Measurements from ENCODE around the gene SLC35C1.
"Not testable (repeated sequence)": the region's sequence is repeated elsewhere in the genome, so short reads cannot be mapped to it uniquely, and the experiment has no call there.

Gene SLC35C1

DNA sequence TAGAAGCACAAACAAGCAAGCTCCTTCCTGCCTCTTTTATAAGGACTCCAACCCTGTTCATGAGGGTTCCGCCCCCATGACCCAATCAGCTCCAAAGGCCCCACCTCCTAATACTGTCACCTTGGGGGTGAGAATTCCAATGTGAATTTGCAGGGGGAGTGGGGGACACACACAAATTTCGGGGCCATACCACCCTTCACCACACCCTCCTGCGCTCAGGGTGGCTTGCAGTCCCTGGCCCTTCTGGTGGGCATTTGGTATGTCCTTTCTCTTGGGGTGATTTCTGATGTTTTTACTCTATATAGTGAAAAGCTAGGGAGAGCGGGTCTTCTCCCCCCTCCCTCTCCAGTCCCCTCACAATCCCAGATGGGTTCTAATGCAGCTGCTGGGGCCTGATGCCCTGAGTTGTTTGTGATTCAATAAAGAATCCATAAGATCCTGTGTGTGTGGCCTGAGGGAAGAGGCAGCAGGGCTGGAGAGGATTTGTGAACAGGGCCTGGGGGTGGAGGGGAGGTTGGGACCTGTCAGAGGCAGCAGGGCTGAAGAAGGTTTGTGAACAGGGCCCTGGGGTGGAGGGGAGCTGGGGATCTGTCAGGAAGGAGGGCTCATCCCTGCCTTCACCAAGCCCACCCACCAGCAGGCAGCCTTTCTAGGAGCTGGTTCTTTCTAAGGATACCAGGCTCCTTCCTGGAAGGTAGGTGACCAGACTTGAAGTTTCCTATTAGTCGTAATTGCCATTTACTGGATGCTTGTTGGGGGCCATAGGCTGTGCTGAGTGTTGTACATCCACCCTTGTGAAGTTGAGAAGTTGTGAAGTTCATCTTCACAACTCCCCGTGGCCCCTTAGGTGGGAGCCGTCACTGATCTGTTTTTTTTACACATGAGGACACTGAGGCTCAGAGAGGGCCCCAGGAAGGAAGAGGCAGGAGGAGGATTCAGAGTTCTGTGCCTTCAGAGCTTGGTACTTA, 7.9 kb downstream of the SLC35C1 start:
- CTCF ChIA-PET: no interaction called here
- no peak for TF ChIP-seq ELF4 (IDR thresholded peaks at IDR 0.05)
- TF ChIP-seq ZNF384 (IDR thresholded peaks at IDR 0.05): no peak
- no peak for TF ChIP-seq CTBP1 (IDR thresholded peaks at IDR 0.05; ENCODE audit: borderline replicate concordance)
- TF ChIP-seq ARNT (IDR thresholded peaks at IDR 0.05): no peak
- TF ChIP-seq L3MBTL2 (conservative IDR thresholded peaks at IDR 0.05): no peak
- no peak for TF ChIP-seq BHLHE40 (IDR thresholded peaks at IDR 0.05; ENCODE audit: borderline replicate concordance)
- no peak for TF ChIP-seq LEF1 (IDR thresholded peaks at IDR 0.05; ENCODE audit: borderline replicate concordance)
- POLR2A ChIA-PET: no interaction called here
- DNase-seq (ENCODE audit: extremely low spot score): no peak

DNA sequence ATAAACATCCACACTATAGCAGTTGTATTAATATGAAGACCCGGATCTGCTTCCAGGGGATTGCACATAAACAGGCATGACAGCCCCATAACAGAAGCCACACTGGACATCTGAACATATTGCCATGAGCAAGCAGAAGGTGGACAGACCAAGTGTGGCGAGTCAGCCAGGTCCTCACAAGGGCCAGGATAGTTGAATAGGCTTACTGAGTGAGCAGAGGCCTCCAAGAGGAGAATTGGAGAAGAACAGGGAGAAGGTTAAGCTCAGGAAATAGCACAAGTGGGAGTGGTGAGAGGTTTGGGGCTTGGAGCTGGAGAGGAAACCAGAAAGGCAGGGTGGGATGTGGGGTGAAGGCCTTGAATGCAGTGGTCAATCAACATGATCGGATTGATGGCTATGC, 10.8 kb downstream of the SLC35C1 start:
- ChIA-PET CTCF (interaction anchor here (0.6 kb wide), 1 partner anchor 19 kb away, joined by 3 read pairs; no protein-coding TSS in a partner anchor), POLR2A (no interaction called here)
- TF ChIP-seq LEF1 (IDR thresholded peaks at IDR 0.05; ENCODE audit: borderline replicate concordance): no peak
- no peak for TF ChIP-seq SP1 (IDR thresholded peaks at IDR 0.05)
- TF ChIP-seq TARDBP (IDR thresholded peaks at IDR 0.05): no peak
- TF ChIP-seq SUZ12 (IDR thresholded peaks at IDR 0.05): no peak
- TF ChIP-seq, protein P1, sequence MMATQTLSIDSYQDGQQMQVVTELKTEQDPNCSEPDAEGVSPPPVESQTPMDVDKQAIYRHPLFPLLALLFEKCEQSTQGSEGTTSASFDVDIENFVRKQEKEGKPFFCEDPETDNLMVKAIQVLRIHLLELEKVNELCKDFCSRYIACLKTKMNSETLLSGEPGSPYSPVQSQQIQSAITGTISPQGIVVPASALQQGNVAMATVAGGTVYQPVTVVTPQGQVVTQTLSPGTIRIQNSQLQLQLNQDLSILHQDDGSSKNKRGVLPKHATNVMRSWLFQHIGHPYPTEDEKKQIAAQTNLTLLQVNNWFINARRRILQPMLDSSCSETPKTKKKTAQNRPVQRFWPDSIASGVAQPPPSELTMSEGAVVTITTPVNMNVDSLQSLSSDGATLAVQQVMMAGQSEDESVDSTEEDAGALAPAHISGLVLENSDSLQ (IDR thresholded peaks at IDR 0.05): no peak
- no peak for TF ChIP-seq CTBP1 (IDR thresholded peaks at IDR 0.05; ENCODE audit: borderline replicate concordance)
- peak; percentile 41 for DNase-seq (ENCODE audit: extremely low spot score)

DNA sequence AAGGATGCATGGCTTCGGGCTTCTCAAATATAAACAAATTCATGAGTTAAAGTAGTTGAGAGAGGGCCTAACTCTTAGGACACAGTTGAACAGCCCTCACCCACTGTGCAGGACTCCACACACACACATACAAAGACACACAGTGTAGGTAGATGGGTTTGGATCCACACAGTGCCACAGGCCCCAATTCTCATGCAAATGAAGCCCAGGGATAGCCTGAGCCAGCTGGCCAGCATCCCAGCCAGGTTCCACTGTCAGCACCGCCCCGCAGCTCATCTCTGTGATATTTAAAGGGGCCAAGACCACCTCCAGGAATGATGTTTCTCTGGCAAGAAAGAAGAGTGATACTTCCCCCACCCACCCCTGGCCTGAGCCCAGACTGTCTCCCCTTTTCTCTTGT, 11.7 kb downstream of the SLC35C1 start:
- TF ChIP-seq FOXM1 (IDR thresholded peaks at IDR 0.05; ENCODE audit: borderline replicate concordance): no peak
- TF ChIP-seq, protein P1 (IDR thresholded peaks at IDR 0.05): no peak
- no peak for TF ChIP-seq BHLHE40 (IDR thresholded peaks at IDR 0.05; ENCODE audit: borderline replicate concordance)
- no peak for DNase-seq (ENCODE audit: extremely low spot score)
- ChIA-PET POLR2A (interaction anchor here (2.0 kb wide), 1 partner anchor 11 kb away, joined by 8 read pairs; the partner anchor contains the start of gene SLC35C1), CTCF (no interaction called here)

DNA sequence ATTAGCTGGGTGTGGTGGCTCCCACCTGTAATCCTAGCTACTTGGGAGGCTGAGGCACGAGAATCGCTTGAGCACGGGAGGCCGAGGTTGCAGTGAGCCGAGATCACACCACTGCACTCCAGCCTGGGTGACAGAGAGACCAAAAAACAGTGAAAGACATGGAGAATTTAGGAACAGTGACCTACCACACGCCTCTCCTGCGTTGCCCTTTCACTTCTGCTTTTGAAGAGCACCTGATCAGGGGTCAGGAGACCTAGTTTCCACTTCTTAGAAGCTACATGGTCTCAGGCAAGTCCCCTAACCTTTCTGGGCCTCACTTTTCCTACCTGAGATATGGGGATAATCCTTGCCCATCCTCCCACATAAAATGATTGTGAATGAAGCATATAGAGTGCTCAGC, 12.2 kb downstream of the SLC35C1 start:
- TF ChIP-seq SP1 (IDR thresholded peaks at IDR 0.05): no peak
- no peak for TF ChIP-seq TARDBP (IDR thresholded peaks at IDR 0.05)
- no peak for TF ChIP-seq FOXA1 (IDR thresholded peaks at IDR 0.05)
- TF ChIP-seq SUZ12 (IDR thresholded peaks at IDR 0.05): no peak
- no peak for TF ChIP-seq HDGF (IDR thresholded peaks at IDR 0.05; ENCODE audit: borderline replicate concordance)
- TF ChIP-seq BHLHE40 (IDR thresholded peaks at IDR 0.05; ENCODE audit: borderline replicate concordance): no peak
- no peak for TF ChIP-seq CTBP1 (IDR thresholded peaks at IDR 0.05; ENCODE audit: borderline replicate concordance)
- POLR2A ChIA-PET: interaction anchor here (2.0 kb wide), 1 partner anchor 12 kb away, joined by 8 read pairs; the partner anchor contains the start of gene SLC35C1
- no peak for DNase-seq (ENCODE audit: extremely low spot score)
- CTCF ChIA-PET: no interaction called here

DNA sequence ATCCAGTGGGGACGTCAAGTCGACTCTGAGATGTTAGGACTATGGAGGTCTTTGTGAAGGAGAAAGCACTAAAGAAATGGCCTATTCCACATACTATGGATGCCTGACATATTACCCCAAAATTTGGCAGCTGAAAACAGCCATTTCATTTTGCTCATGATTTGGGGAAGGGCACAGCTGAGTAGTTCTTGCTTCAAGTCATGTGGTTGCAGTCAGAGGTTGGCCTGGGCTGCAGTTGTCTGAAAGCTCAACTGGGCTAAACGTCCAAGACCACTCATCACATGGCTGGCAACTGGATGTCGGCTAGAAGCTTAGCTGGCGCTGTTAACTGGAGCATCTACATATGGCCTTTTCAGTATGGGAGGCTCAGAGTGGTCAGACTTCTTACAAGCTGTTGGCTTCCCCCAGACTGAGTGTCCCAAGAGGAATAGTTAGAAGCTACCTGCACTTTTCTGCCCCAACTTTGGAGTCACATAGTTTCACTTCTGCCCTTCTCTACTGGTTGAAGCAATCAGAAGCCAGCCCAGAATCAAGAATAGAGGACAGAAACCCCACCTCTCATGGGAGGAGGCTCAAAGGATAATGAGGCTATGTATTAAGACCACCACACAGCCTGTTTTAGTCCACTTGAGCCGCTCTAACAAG, 14.1 kb downstream of the SLC35C1 start:
- ChIA-PET CTCF (no interaction called here), POLR2A (no interaction called here)
- DNase-seq (ENCODE audit: extremely low spot score): no peak
- no peak for TF ChIP-seq SP1 (IDR thresholded peaks at IDR 0.05)
- no peak for TF ChIP-seq BHLHE40 (IDR thresholded peaks at IDR 0.05; ENCODE audit: borderline replicate concordance)
- no peak for TF ChIP-seq FOXM1 (IDR thresholded peaks at IDR 0.05; ENCODE audit: borderline replicate concordance)
- TF ChIP-seq CTBP1 (IDR thresholded peaks at IDR 0.05; ENCODE audit: borderline replicate concordance): no peak
- TF ChIP-seq FOXK2 (IDR thresholded peaks at IDR 0.05): no peak
- no peak for TF ChIP-seq SUZ12 (IDR thresholded peaks at IDR 0.05)
- TF ChIP-seq ZNF384 (IDR thresholded peaks at IDR 0.05): no peak
- TF ChIP-seq, protein P1 (IDR thresholded peaks at IDR 0.05): no peak
- TF ChIP-seq L3MBTL2 (conservative IDR thresholded peaks at IDR 0.05): no peak
- TF ChIP-seq ELF4 (IDR thresholded peaks at IDR 0.05): no peak
- no peak for TF ChIP-seq ARNT (IDR thresholded peaks at IDR 0.05)
- no peak for TF ChIP-seq LEF1 (IDR thresholded peaks at IDR 0.05; ENCODE audit: borderline replicate concordance)
- no peak for TF ChIP-seq HDGF (IDR thresholded peaks at IDR 0.05; ENCODE audit: borderline replicate concordance)

DNA sequence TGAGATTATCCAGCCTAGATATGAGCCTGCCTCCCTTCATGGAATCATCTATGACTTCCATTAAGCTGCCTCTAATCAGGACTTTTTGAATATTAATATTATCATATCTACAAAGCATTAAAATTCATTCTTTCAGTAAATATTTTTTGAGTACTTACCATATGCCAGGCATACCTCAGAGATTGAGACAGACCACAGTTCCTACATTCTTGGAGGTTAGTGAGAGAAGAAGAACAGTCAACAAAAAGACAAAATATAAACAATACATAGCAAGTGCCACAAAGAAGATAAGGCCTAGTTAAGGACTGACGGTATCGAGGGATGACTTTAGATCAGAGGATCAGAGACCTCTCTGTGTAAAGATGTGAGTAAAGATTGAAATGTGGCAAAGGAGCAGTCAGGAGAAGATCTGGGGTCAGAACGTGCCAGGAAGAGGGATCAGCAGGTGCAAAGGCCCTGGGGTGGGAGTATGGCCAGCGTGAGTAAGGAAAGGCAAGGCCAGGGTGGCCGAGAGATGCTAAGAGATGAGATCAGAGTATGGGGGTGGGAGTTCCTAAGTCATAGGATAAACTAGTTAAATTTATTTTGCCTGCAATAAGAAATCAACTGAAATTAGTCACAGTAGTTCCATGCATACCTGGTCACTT, 15.4 kb downstream of the SLC35C1 start:
- TF ChIP-seq SUZ12 (IDR thresholded peaks at IDR 0.05) (no peak), HDGF (IDR thresholded peaks at IDR 0.05; ENCODE audit: borderline replicate concordance) (no peak), L3MBTL2 (conservative IDR thresholded peaks at IDR 0.05) (no peak), FOXM1 (IDR thresholded peaks at IDR 0.05; ENCODE audit: borderline replicate concordance) (no peak), BHLHE40 (IDR thresholded peaks at IDR 0.05; ENCODE audit: borderline replicate concordance) (no peak), NFRKB (IDR thresholded peaks at IDR 0.05) (no peak), TARDBP (IDR thresholded peaks at IDR 0.05) (no peak), ZNF384 (IDR thresholded peaks at IDR 0.05) (no peak), FOXK2 (IDR thresholded peaks at IDR 0.05) (no peak), FOXA1 (IDR thresholded peaks at IDR 0.05) (no peak), ARNT (IDR thresholded peaks at IDR 0.05) (no peak)
- TF ChIP-seq, protein P1 (IDR thresholded peaks at IDR 0.05): no peak
- ChIA-PET CTCF (no interaction called here), POLR2A (no interaction called here)
- no peak for DNase-seq (ENCODE audit: extremely low spot score)

DNA sequence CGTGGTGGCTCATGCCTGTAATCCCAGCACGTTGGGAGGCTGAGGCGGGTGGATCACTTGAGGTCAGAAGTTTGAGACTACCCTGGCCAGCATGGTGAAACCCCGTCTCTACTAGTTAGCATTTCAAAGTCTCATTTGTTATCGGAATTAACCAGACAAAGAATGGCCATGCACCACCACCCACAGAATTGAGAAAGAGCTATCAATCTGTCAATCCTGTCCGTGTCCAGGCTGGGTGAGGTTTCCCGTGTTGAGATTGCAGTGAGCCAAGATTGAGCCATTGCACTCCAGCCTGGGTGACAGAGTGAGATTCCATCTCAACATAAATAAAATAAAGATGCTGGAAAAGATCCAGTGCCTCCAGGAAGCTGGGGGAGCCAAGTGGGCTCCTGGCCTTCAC, 21.5 kb downstream of the SLC35C1 start:
- CTCF ChIA-PET: interaction anchor here (0.7 kb wide), 1 partner anchor 464 kb away, joined by 3 read pairs; no protein-coding TSS in a partner anchor
- DNase-seq (ENCODE audit: extremely low spot score); POLR2A ChIA-PET: not testable (repeated sequence)

Data from HEK293T (cell line).